Measurements from ENCODE around the gene MAGI2. TPM values are rescaled to one million over a fixed set of nuclear protein-coding genes. Genes with fewer than 3 reads are reported as not detected.

The MAGI2 gene
- total and polyA plus RNA-seq, 2 experiments from 2014 or later = 16.8 to 24.7 TPM

- Histone ChIP-seq H3K4me1 (ENCODE audit: low read depth) (no peaks in the 10 kb centered on the region), H3K27ac (no peak overlapping the region), H3K27me3 (no peaks in the 10 kb centered on the region), H3K4me3 (no peak overlapping the region), H3K36me3 (no peaks in the 10 kb centered on the region), H3K9me3 (ENCODE audit: low read depth) (no peaks in the 10 kb centered on the region)
- no peak for DNase-seq (ENCODE audit: low read depth in 1 of 2, low spot score in 1 of 2)
- no peak for TF ChIP-seq CTCF (IDR thresholded peaks at IDR 0.05; ENCODE audit: low read depth, low read length)
Measured at GRCh38 chr7:78496096-78496630, 957.3 kb downstream of the MAGI2 start.

GRCh38 chr7:78493401-78493800 is 960.1 kb downstream of the MAGI2 start:
- no peaks in the 10 kb centered on the region for H3K9me3 ChIP-seq (ENCODE audit: low read depth)
- H3K4me1 ChIP-seq (ENCODE audit: low read depth) = peaks cover 7% of the 10 kb centered on the region
- no peak overlapping the region for H3K4me3 ChIP-seq
- H3K27ac ChIP-seq = no peak overlapping the region
- no peak for TF ChIP-seq CTCF (IDR thresholded peaks at IDR 0.05; ENCODE audit: low read depth, low read length)
- no peaks in the 10 kb centered on the region for H3K36me3 ChIP-seq
- H3K27me3 ChIP-seq = no peaks in the 10 kb centered on the region
- no peak for DNase-seq (ENCODE audit: low read depth in 1 of 2, low spot score in 1 of 2)

DNA sequence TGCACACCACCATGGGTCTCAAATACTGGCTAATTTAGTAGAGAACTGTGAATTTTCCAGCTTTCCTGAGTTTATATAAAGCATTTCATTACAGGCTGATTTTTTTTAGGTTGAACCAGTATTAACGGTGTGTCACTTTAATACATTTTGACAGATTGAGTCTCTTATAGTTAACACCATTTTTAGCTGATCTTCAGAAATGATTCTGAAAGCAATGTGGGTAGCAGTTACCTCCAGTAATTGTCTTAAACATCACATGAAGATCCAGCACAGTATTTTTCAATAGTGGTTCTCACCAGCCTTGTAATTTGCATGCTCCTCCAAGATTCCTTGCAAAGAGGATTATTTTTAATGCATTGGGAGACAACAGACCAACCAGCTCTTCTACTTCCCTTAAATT is 961.3 kb downstream of the MAGI2 start:
- Histone ChIP-seq H3K36me3 (no peaks in the 10 kb centered on the region), H3K27me3 (no peaks in the 10 kb centered on the region), H3K9me3 (ENCODE audit: low read depth) (no peaks in the 10 kb centered on the region), H3K4me1 (ENCODE audit: low read depth) (peaks cover 7% of the 10 kb centered on the region), H3K4me3 (no peak overlapping the region), H3K27ac (no peak overlapping the region)
- no peak for DNase-seq (ENCODE audit: low read depth in 1 of 2, low spot score in 1 of 2)
- TF ChIP-seq CTCF (IDR thresholded peaks at IDR 0.05; ENCODE audit: low read depth, low read length) = no peak

GRCh38 chr7:78490524-78490923 is 962.9 kb downstream of the MAGI2 start:
- DNase-seq (ENCODE audit: low read depth in 1 of 2, low spot score in 1 of 2) = no peak
- Histone ChIP-seq H3K27me3 (no peaks in the 10 kb centered on the region), H3K4me3 (no peak overlapping the region), H3K4me1 (ENCODE audit: low read depth) (peaks cover 7% of the 10 kb centered on the region), H3K36me3 (no peaks in the 10 kb centered on the region), H3K9me3 (ENCODE audit: low read depth) (no peaks in the 10 kb centered on the region), H3K27ac (no peak overlapping the region)
- TF ChIP-seq CTCF (IDR thresholded peaks at IDR 0.05; ENCODE audit: low read depth, low read length) = no peak

DNA sequence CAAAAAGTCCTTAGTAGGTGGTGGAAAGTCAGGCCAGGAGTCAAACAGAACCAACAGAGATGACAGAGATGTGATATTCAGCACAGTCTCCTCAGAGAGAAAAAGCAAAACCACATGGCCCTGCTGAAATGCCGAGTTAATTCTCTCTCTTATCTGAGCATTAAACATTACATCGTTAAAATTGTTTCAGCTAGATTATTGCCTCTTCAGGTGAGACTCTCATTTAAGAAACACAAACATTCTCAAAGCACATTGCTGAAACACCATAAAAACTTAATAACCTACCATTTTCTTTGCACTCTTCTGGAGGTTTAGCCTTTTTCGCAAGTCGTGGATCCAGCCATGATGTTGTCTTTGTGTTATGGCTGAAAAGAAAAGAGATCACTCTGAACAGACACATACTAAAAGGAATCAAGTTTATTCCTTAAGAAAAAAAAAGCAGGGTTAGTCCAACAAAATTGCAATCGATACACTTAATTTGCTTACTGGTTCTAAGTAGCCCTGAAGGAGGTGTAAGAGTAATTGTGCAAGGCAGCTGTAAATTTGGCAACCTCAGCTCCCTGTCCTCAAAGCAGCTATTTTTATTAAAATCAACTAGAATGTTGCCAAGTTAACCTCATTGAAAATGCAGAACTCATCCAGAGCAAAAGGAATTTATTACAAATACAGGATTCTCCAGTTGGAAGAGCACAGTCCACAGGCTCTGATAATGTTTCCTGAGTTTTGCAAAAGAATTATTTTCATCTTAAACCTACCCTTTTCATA is 963.8 kb downstream of the MAGI2 start:
- H3K36me3 ChIP-seq = no peaks in the 10 kb centered on the region
- H3K9me3 ChIP-seq (ENCODE audit: low read depth) = no peaks in the 10 kb centered on the region
- peak overlapping the region; percentile 40 for H3K27ac ChIP-seq
- peak in 1 of 2 donors; percentile 17 for DNase-seq (ENCODE audit: low read depth in 1 of 2, low spot score in 1 of 2)
- TF ChIP-seq CTCF (IDR thresholded peaks at IDR 0.05; ENCODE audit: low read depth, low read length) = no peak
- H3K4me1 ChIP-seq (ENCODE audit: low read depth) = peaks cover 7% of the 10 kb centered on the region
- no peaks in the 10 kb centered on the region for H3K27me3 ChIP-seq
- H3K4me3 ChIP-seq = no peak overlapping the region

All from cardiac muscle cell (in vitro differentiated cells and primary cell).